HEK293T (cell line): ENCODE data around the gene TRAPPC12.

Experiments
- ARNT ChIP-seq: fragments of 450-650 bp; IDR thresholded peaks from 2 replicates; pipeline ENCODE4 v1.6.1; 2017; ENCODE audit warnings: mild to moderate bottlenecking
- BHLHE40 ChIP-seq: fragments of 450-650 bp; IDR thresholded peaks from 2 replicates; pipeline ENCODE4 v1.6.1; 2016; ENCODE audit warnings: mild to moderate bottlenecking, moderate library complexity, borderline replicate concordance
- CTBP1 ChIP-seq: fragments of 450-650 bp; IDR thresholded peaks from 2 replicates; pipeline ENCODE4 v1.6.1; 2016; ENCODE audit warnings: borderline replicate concordance
- ELF4 ChIP-seq: fragments of 450-650 bp; IDR thresholded peaks from 2 replicates; pipeline ENCODE4 v1.6.1; 2017; ENCODE audit warnings: antibody characterized with exemption
- FOXA1 ChIP-seq: fragments of 450-650 bp; IDR thresholded peaks from 2 replicates; pipeline ENCODE4 v1.6.1; 2016; ENCODE audit warnings: mild to moderate bottlenecking
- FOXK2 ChIP-seq: fragments of 450-650 bp; IDR thresholded peaks from 2 replicates; pipeline ENCODE4 v1.6.1; 2016; ENCODE audit warnings: mild to moderate bottlenecking
- FOXM1 ChIP-seq: fragments of 450-650 bp; IDR thresholded peaks from 2 replicates; pipeline ENCODE4 v1.6.1; 2017; ENCODE audit warnings: mild to moderate bottlenecking, borderline replicate concordance
- HDGF ChIP-seq: fragments of 450-650 bp; IDR thresholded peaks from 2 replicates; pipeline ENCODE4 v1.6.1; 2017; ENCODE audit warnings: antibody characterized with exemption, borderline replicate concordance
- NFRKB ChIP-seq: fragments of 450-650 bp; IDR thresholded peaks from 2 replicates; pipeline ENCODE4 v1.6.1; 2016; ENCODE audit warnings: mild to moderate bottlenecking, moderate library complexity
- SP1 ChIP-seq: fragments of 450-650 bp; IDR thresholded peaks from 2 replicates; pipeline ENCODE4 v1.6.1; 2017
- SUZ12 ChIP-seq: fragments of 450-650 bp; IDR thresholded peaks from 2 replicates; pipeline ENCODE4 v1.6.1; 2016; ENCODE audit warnings: mild to moderate bottlenecking
- TARDBP ChIP-seq: fragments of 450-650 bp; IDR thresholded peaks from 2 replicates; pipeline ENCODE4 v1.6.1; 2016
- ZNF384 ChIP-seq: fragments of 450-650 bp; IDR thresholded peaks from 2 replicates; pipeline ENCODE4 v1.6.1; 2016
- TF ChIP-seq, protein P1 (sequence below): fragments of 450-650 bp; IDR thresholded peaks from 2 replicates; pipeline ENCODE4 v1.6.1; 2016

DNA sequence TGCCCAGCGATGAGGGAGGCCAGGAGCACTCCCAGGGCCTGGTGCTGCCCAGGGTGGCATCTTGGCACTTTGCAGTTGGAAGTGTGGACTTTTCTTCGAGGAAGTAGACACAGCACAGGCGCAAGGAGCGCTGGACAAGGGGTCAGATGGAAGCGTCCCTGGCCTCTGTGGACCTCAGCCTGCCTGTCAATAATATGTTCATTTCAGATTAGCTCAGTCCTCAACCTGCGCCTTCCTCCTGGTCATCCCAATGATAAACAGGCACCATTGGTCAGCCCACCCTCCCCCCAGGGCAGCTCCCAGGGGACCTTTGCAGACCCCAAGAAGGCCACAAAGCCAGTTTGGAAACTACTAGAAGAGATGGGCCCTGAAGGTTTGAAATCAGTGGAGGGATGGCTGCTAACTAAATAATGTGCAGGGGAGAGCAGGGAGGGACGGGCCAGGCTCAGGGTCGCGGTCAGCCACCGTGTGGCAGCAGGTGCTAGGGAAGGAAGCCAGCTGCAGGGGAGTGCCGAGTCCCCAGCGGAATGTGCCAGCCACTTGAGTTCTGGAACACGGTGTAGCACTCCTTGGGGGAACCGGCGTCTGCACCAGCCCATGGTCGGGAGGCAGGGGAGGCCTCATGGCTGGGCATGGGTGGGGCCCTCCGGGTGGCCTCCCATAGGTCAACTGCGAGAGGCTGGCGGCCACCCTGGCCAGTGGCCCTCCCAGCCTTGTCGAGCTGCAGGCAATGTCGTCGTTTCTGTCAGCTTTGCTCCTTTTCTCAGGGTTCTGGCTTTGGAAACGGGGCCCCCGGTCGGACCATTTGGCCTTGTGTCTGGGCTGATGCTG, 79.9 kb downstream of the TRAPPC12 start:
- TF ChIP-seq ELF4 (no peak), TARDBP (no peak), FOXA1 (no peak), CTBP1 (no peak), NFRKB (no peak), HDGF (no peak), SUZ12 (no peak), FOXM1 (no peak), FOXK2 (no peak), BHLHE40 (no peak), SP1 (no peak), ZNF384 (no peak), ARNT (no peak)
- TF ChIP-seq, protein P1, sequence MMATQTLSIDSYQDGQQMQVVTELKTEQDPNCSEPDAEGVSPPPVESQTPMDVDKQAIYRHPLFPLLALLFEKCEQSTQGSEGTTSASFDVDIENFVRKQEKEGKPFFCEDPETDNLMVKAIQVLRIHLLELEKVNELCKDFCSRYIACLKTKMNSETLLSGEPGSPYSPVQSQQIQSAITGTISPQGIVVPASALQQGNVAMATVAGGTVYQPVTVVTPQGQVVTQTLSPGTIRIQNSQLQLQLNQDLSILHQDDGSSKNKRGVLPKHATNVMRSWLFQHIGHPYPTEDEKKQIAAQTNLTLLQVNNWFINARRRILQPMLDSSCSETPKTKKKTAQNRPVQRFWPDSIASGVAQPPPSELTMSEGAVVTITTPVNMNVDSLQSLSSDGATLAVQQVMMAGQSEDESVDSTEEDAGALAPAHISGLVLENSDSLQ: no peak
